ENCODE results near the gene GOLGA8K. TPM values are rescaled to one million over a fixed set of nuclear protein-coding genes. Genes with fewer than 3 reads are reported as not detected.
"Not testable (repeated sequence)": the region's sequence is repeated elsewhere in the genome, so short reads cannot be mapped to it uniquely, and the experiment has no call there.

GOLGA8K gene
- total RNA-seq, 1 donor from 2014 or later: 1.2 TPM

DNA sequence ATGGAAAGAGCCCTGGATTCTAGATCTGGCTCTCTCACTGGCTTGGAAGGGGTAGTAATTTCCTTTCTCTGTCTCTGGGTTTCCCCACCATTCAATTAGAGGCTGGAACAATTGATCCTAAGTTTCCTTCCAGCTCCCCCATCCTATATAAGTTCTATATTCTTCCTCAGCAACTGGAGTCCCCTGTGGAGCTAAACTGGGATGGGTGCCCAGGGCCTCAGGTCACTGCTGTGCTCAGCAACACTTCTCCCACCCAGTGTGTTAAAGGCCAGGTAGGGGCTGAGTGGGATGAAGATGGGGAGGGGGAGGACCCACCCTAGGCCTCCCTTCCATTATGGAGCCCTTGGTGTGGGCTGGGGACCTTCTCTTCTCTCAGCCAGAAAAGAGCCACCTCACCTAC, 46.2 kb downstream of the GOLGA8K start:
- intact Hi-C loops (cut with micrococcal nuclease): not testable (repeated sequence)

DNA sequence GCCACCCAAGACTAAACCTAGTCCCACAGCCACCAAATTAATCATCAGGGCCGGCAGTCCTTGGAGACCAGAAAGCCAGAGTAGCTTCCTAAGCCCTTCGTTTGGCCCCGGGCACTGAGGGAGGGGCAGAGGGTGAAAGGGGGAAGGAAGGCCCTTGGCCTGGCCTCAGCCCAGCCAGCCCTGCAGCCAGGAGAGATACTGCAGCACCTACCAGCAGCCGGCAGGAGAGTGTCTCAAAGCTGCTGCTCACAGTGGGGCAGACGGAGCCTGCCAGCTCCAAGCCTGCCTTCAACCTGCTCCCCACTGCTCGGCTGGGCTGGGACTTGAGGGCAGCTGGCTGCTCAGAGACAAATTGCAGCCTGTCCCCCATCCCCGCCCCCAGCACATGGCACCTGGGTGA, 50.3 kb downstream of the GOLGA8K start:
- intact Hi-C loops (cut with micrococcal nuclease): not testable (repeated sequence)

DNA sequence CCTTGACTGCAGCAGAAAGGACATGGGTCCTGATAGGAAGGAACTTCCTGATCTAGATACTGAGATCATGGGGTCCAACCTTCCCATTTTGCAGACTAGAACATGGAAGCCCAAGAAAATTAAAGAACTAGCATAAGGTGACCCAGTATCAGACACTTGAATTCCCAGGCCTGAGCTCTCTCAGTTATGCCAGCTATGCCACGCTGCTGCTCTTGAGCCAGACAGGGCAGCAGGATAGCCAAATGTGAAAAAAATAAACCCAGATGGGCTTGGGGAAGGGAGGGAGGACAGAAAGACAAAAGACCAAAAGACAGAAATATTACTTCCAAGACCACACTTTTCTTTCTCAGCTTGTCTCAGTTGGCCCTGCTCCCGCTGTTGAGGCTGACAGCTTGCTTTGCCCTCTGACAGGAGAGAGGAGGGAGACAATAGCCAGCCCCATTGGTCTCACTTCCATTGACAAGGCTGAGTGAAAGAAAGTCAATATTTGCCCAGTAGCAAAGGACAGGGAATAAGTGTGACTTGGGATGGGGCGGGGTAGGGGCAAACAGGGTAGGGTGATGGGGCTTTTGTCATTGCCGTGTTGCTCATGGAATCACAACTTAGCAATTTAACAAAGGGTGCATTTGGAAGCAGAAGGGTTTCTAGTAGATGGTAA, 52.4 kb downstream of the GOLGA8K start:
- intact Hi-C loops (cut with micrococcal nuclease): not testable (repeated sequence)

DNA sequence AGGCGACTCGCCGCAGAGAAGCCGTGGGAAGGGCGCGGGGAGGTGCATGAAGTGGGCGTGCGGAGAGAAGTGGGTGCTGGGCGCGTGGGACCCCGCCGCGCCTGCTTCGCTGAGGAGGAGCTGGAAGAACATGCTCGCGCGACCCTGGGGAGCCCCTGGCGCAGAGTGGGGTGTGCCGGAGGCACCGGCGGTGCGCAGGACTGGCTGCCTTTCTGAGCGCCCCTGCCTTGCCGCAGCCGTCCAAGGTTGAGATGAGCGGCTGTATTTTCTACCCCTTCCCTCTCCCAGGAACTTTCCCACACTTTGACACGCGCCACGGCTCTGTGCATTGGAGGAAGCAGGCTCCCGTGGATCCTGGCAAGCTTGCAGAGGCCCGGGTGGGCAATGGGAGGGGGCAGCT, 56.1 kb downstream of the GOLGA8K start:
- intact Hi-C loops (cut with micrococcal nuclease): not testable (repeated sequence)

DNA sequence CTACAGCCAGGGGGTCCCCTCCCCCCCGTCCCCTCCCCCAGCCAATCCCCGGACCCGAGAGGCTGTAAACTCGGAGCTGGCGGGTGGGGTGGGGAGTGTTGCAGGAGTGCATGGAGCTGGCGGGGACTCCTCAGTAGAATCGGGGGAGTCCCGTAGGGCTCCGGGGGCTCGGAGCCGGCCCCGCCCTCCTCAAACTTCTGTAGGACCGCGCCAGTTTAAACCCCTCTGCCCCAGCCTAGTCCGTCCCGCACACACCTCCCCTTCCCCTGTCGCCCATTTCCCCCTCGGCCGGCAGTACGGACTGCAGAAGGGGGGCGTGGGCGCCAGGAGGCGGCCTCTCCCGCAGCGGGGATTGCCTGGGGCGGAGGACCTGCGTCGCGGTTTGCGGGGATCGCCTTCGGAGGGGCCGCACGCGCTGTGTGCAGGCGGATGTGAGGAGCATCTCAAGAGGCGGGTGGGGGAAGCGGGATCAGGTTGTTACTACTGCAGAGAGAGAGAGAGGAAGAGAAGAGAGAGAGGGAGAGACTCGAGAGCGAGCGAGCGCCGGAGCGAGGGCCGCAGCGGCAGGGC, 57.0 kb downstream of the GOLGA8K start:
- intact Hi-C loops (cut with micrococcal nuclease): not testable (repeated sequence)

DNA sequence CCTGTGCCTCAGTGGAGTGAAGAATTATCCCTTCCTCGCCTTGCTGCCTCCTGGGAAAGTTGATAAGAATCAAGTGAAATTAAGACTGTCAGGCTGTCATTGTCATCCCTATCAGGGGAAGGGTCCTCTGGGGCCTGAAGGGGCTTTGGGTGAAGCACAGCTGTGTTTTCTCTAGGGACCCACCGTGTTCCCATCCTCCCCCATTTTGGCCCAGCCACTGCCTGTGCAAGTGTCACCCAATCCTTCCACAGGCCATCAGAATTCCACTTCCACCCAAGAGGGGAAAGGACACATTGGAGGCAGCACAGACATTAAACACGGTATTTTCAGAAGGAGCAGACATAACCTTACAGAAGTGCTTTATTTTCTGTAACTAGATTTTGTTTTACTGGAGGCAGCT, 59.2 kb downstream of the GOLGA8K start:
- intact Hi-C loops (cut with micrococcal nuclease): not testable (repeated sequence)

Other genes starting within 250 kb of the GOLGA8K start
- 5.3 and 5.7 TPM in 2 replicates for gene GOLGA8O, start 52.3 kb upstream of the GOLGA8K start, total RNA-seq
- gene GOLGA8N, start 190.2 kb upstream of the GOLGA8K start, total RNA-seq: 23.0 and 26.7 TPM in 2 replicates
- gene ARHGAP11A, start 212.2 kb upstream of the GOLGA8K start, total RNA-seq: 133 and 143 TPM in 2 replicates
- 2.9 and 4.1 TPM in 2 replicates for gene SCG5, start 238.4 kb upstream of the GOLGA8K start, total RNA-seq